Upper lobe of left lung (tissue), 6 donors: ENCODE data around the gene ZKSCAN5. TPM values are rescaled to one million over a fixed set of nuclear protein-coding genes. Genes with fewer than 3 reads are reported as not detected.

Source experiments
- ATAC-seq, 2 donors: fragments of 200-7000 bp; cut with Tn5 transposase; one replicate each; pipeline ENCODE4 v1.9.1; 2022; ENCODE audit warnings: mild to moderate bottlenecking in 2 of 2, moderate library complexity in 2 of 2; ENCODE audit not compliant: low FRiP score in 2 of 2
- DNase-seq, 2 donors: peaks; one replicate each; pipeline ENCODE4 v3.0.0-alpha.2; 2019 to 2020
- H3K27ac ChIP-seq, 4 donors: fragments of 200-600 bp; sonication (generic); one replicate each; pipeline ENCODE4 v1.5.1; 2016 to 2019
- H3K27me3 ChIP-seq, 4 donors: fragments of 200-600 bp; sonication (generic); one replicate each; pipeline ENCODE4 v1.5.1; 2017 to 2019
- H3K36me3 ChIP-seq, 4 donors: fragments of 200-600 bp; sonication (generic); one replicate each; pipeline ENCODE4 v1.5.1; 2016 to 2019
- H3K4me1 ChIP-seq, 4 donors: fragments of 200-600 bp; sonication (generic); one replicate each; pipeline ENCODE4 v1.5.1; 2018 to 2019
- H3K4me3 ChIP-seq, 4 donors: fragments of 200-600 bp; sonication (generic); one replicate each; pipeline ENCODE4 v1.5.1; 2017 to 2019; ENCODE audit warnings: mild to moderate bottlenecking in 2 of 4, moderate library complexity in 1 of 4
- H3K9me3 ChIP-seq, 4 donors: fragments of 200-600 bp; sonication (generic); one replicate each; pipeline ENCODE4 v1.5.1; 2018 to 2019
- EP300 ChIP-seq, 4 donors: sonication (generic); formaldehyde crosslinking; IDR thresholded peaks; one replicate each; pipeline ENCODE4 v1.5.1; 2017; ENCODE audit warnings: antibody characterized with exemption in 4 of 4, control low read depth in 2 of 4
- POLR2A ChIP-seq, 4 donors: fragments of 450-650 bp; IDR thresholded peaks; one replicate each; pipeline ENCODE4 v1.5.1; 2016 to 2017; ENCODE audit warnings: antibody characterized with exemption in 4 of 4, mild to moderate bottlenecking in 2 of 4
- POLR2AphosphoS5 ChIP-seq, 2 donors: sonication (generic); formaldehyde crosslinking; IDR thresholded peaks; one replicate each; pipeline ENCODE4 v1.5.1; 2017; ENCODE audit warnings: antibody characterized with exemption in 2 of 2
- WGBS, 2 donors: methylation state at CpG; one replicate each; pipeline ENCODE4 v1.1.5; 2017 to 2018; 5-methylcytosine and 5-hydroxymethylcytosine counted together
- total RNA-seq, 6 donors: library from RNA; depleted of rRNA in 4 of 6; stranded (reverse); fragments of >200 nt in 4 of 6; gene quantifications; one replicate each; pipeline versions ENCODE4 v1.1.0 to v1.2.1, GENCODE V29; 2016 to 2021
- TF ChIP-seq, protein P1 (sequence below), 6 experiments: fragments of 450-650 bp in 4 of 6; fragments of 200-600 bp in 2 of 6; sonication (generic) in 2 of 6; IDR thresholded peaks; one replicate each; pipeline ENCODE4 v1.5.1; 2016 to 2019; ENCODE audit warnings: antibody characterized with exemption in 6 of 6
- donor health status: DM: no; HTN: no; CAD: no; lungs with moderate emphysema.
- donor health status: DM: no; HTN: yes; CAD: no; lungs with severe emphysema.

ZKSCAN5 gene
- total RNA-seq, 6 donors from 2014 or later: 3.8 to 12.6 (median 7.6) TPM

DNA sequence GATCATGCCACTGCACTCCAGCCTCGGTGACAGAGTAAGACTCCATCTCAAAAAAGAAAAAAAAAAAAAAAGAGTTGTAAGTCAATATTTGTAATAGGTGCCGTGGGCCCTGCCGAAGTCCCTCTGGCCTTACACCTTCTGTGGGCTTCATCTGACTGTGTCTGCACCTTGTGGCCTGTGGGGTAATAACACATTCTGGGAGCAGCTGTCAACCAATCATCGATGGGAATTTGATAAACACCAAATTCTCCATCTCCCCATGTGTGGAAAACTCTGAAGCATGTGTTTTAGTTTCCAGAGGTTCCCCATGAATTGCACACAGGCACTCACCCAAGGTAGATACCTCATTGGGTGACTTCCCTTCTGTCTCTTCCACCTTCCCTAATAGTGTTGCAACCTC lies 15.2 kb upstream of the ZKSCAN5 start:
- ATAC-seq: no peak
- TF ChIP-seq, protein P1, sequence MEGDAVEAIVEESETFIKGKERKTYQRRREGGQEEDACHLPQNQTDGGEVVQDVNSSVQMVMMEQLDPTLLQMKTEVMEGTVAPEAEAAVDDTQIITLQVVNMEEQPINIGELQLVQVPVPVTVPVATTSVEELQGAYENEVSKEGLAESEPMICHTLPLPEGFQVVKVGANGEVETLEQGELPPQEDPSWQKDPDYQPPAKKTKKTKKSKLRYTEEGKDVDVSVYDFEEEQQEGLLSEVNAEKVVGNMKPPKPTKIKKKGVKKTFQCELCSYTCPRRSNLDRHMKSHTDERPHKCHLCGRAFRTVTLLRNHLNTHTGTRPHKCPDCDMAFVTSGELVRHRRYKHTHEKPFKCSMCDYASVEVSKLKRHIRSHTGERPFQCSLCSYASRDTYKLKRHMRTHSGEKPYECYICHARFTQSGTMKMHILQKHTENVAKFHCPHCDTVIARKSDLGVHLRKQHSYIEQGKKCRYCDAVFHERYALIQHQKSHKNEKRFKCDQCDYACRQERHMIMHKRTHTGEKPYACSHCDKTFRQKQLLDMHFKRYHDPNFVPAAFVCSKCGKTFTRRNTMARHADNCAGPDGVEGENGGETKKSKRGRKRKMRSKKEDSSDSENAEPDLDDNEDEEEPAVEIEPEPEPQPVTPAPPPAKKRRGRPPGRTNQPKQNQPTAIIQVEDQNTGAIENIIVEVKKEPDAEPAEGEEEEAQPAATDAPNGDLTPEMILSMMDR (IDR thresholded peaks at IDR 0.05): no peak
- TF ChIP-seq EP300 (IDR thresholded peaks at IDR 0.05) (no peak), POLR2AphosphoS5 (IDR thresholded peaks at IDR 0.05) (no peak)
- no peak for DNase-seq
- Histone ChIP-seq H3K27ac (no peak overlapping the region), H3K4me3 (no peak overlapping the region), H3K36me3 (peaks cover 11 to 44% (median 26%) of the 10 kb centered on the region in 4 donors), H3K9me3 (peaks cover 9 to 15% (median 10%) of the 10 kb centered on the region in 4 donors), H3K27me3 (no peaks in the 10 kb centered on the region), H3K4me1 (no peaks in the 10 kb centered on the region)
- 78 to 79% methylated on average over 4 of the region's 4 CpGs for WGBS, 2 donors

DNA sequence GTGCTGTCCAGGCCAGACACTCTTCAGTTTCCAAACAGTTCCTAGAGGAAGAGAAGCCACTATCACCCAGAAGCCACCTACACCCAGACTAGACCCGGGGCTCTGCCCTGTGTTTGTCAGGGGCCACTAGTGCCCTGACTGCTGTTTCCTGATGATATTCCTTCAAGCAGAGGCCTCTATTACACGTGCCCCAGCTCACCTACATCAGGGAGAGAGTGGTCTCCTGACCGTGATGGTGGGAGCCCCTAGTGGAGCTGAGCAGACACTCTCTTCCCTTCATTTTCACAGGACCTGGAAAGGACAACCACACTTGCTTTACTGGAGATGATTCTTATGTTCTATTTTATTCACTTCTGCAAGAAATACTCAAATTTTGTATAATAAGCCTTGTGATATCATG lies 13.6 kb upstream of the ZKSCAN5 start:
- Histone ChIP-seq H3K27me3 (no peaks in the 10 kb centered on the region), H3K9me3 (peaks cover 13 to 23% (median 17%) of the 10 kb centered on the region in 4 donors), H3K4me3 (no peak overlapping the region), H3K4me1 (no peaks in the 10 kb centered on the region), H3K27ac (no peak overlapping the region), H3K36me3 (peaks cover 16 to 51% (median 36%) of the 10 kb centered on the region in 4 donors)
- ATAC-seq: no peak
- DNase-seq: no peak
- no peak for TF ChIP-seq POLR2A (IDR thresholded peaks at IDR 0.05)
- TF ChIP-seq, protein P1 (IDR thresholded peaks at IDR 0.05): no peak
- no peak for TF ChIP-seq EP300 (IDR thresholded peaks at IDR 0.05)
- TF ChIP-seq POLR2AphosphoS5 (IDR thresholded peaks at IDR 0.05): no peak
- WGBS, 2 donors: 85 to 96% methylated on average over 2 to 3 of the region's 3 CpGs

DNA sequence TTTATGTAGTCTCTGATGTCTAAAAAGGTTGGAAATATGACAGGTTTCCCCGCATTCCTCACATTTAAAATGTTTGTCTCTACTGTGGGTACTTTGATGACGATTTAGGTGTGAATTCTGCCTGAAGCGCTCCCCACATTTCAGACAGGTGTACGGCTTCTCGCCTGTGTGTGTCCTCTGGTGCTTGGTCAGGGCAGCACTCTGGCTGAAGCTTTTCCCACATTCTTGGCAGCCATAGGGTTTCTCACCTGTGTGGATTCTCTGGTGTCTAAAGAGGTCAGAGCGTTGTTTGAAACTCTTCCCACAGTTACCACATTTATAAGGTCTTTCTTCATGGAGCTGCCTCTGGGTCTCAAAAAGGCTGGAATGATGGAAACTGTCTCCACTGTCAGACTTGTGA lies 10.6 kb upstream of the ZKSCAN5 start:
- no peak overlapping the region for H3K27ac ChIP-seq
- H3K4me1 ChIP-seq: peaks cover 15 to 17% (median 17%) of the 10 kb centered on the region in 4 donors
- no peak overlapping the region for H3K4me3 ChIP-seq
- H3K36me3 ChIP-seq: peaks cover 20 to 68% (median 49%) of the 10 kb centered on the region in 4 donors
- 98 to 100% methylated on average over 6 of the region's 6 CpGs for WGBS, 2 donors
- TF ChIP-seq POLR2A (IDR thresholded peaks at IDR 0.05) (no peak), EP300 (IDR thresholded peaks at IDR 0.05) (no peak), POLR2AphosphoS5 (IDR thresholded peaks at IDR 0.05) (no peak)
- TF ChIP-seq, protein P1 (IDR thresholded peaks at IDR 0.05): no peak
- peaks cover 13 to 23% (median 17%) of the 10 kb centered on the region in 4 donors for H3K9me3 ChIP-seq
- no peaks in the 10 kb centered on the region for H3K27me3 ChIP-seq
- ATAC-seq (no peak), DNase-seq (no peak)

DNA sequence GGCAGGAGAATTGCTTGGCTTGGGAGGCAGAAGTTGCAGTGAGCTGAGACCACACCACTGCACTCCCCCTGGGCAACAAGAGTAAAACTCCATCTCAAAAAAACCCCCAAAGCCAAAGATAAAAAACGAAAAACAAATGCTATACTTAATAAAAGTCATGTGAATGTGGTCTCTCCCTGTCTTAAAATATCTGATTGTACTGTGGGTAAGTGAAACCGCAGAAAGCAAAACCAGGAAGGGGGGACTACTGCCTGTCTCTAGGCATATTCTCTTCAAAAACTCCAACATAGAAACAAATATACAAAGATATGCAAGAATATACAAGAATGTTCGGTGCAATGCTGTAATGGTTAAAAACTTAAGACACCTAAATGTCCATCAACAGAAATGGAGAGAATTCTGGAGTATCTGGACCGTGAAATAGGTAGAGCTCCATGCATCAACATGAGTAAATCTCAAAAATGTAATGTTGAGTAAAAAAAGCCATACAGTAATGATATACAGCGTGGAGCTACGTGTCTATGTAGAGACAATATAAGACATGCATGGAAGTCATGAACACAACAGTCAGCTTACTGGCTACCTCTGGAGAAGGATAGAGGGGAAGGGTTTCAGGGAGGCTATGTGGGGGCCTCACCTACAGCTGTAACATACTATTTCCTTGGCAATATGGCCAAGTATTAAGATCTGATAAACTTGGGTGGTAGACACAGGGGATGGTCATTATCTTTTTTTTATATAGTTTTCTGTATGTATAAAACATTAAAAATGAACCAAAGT lies 6.5 kb upstream of the ZKSCAN5 start:
- H3K27ac ChIP-seq: no peak overlapping the region
- peaks cover 13 to 21% (median 17%) of the 10 kb centered on the region in 4 donors for H3K9me3 ChIP-seq
- H3K27me3 ChIP-seq: no peaks in the 10 kb centered on the region
- peaks cover 21 to 31% (median 25%) of the 10 kb centered on the region in 4 donors for H3K4me1 ChIP-seq
- H3K36me3 ChIP-seq: peaks cover 20 to 52% (median 39%) of the 10 kb centered on the region in 4 donors
- 69 to 75% methylated on average over 6 of the region's 6 CpGs for WGBS, 2 donors
- ATAC-seq (no peak), DNase-seq (no peak)
- H3K4me3 ChIP-seq: peak overlapping the region in 3 of 4 donors; percentile 84 to 94 (median 85)
- TF ChIP-seq POLR2AphosphoS5 (IDR thresholded peaks at IDR 0.05): no peak
- no peak for TF ChIP-seq POLR2A (IDR thresholded peaks at IDR 0.05)
- TF ChIP-seq, protein P1 (IDR thresholded peaks at IDR 0.05): no peak
- no peak for TF ChIP-seq EP300 (IDR thresholded peaks at IDR 0.05)
